ENCODE data around the gene SEL1L.
"Not testable (repeated sequence)": the region's sequence is repeated elsewhere in the genome, so short reads cannot be mapped to it uniquely, and the experiment has no call there.

Gene SEL1L

DNA sequence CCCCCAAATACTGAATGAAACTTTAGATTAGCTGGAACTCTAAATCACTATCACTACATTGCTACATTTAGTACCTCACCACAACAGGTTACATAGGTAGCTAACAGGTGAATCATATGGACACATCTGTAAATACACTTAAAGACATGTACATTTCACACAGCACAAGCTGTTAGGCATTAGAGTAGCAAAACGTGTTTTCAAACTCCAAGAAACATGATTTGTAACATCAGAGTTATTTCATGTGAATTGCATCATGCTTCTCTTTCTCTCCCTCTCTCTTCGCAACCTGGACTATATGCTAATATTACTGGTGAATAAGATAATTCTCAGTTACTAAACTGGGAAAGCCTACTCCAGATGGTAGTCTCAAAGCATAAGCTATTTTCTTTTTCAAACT is 4.3 kb downstream of the SEL1L start:
- FAIRE-seq (no peak), DNase-seq (ENCODE audit: insufficient read length, low spot score) (no peak)

DNA sequence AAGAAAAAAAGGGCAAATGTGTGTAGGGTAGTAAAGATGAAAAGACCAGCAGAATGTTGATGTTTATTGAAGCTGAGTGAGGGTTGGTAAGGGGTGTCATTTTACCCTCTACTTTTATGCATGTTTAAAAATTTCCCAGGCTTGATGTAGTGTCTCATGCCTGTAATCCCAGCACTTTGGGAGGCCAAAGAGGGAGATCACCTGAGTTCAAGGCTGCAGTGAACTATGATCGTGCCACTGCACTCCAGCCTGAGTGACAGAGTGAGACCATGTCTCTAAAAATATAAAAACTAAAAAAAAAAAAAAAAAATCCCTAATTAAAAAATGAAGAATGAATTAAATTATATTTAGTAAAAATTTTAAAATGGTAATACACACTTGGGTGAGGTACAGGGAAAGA is 8.5 kb downstream of the SEL1L start:
- DNase-seq (ENCODE audit: insufficient read length, low spot score) (no peak), FAIRE-seq (no peak)

DNA sequence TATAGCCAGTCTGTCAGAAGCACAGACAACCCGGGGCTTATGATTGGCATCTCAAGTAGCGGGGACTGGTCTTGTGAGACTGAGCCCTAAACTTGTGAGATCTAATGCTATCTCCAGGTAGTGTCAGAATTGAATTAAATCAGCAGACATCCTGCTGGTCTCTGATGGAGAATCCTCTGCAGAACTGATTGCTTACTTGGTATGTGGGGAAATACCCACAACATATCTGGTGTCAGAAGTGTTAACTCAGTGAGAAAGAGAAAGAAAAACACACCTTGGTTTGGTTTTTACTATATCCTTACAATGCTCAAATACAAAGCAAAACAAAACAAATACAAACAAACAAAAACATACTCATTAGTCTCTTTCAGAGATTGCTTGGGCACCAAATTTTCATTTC is 10.0 kb downstream of the SEL1L start:
- FAIRE-seq (peak; percentile 26), DNase-seq (ENCODE audit: insufficient read length, low spot score) (no peak)

DNA sequence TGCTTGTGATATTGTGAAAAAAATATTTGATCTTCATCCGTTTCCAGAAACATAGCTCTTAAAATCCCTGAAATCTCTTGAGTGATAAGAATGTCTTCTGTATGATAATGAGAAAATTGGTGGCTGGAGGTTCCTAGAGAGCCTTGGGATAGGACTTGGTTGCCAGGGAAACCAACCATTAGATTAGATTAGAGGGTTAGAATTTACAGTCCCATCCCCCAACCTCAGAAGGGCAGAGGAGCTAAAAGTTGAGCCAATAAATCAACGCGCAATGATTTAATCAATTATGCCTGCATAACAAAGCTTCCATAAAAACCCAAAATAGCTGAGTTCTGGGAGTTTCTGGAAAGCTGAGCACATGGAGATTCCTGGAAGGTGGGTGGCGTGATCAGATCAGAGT is 10.6 kb downstream of the SEL1L start:
- no peak for FAIRE-seq

DNA sequence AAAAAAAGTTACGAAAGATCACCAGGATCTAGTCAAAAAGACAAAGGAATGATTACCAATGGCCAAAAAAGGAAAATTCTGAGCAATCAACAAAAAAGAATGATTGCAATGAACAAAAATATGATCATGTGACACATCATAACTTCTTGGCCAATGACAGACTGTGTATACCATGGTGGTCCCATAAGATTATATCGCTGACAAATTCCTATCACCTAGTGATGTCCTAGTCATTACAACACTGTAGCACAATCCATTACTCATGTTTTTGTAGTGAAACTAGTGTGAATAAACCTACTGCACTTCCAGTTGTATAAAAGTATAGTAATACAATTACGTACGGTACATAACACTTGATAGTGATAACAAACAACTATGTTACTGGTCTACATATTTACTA is 12.3 kb downstream of the SEL1L start:
- FAIRE-seq (no peak), DNase-seq (ENCODE audit: insufficient read length, low spot score) (no peak)

More for the DNA sequence above, 10.6 kb downstream of the SEL1L start:
- DNase-seq (ENCODE audit: insufficient read length, low spot score), result no peak

DNA sequence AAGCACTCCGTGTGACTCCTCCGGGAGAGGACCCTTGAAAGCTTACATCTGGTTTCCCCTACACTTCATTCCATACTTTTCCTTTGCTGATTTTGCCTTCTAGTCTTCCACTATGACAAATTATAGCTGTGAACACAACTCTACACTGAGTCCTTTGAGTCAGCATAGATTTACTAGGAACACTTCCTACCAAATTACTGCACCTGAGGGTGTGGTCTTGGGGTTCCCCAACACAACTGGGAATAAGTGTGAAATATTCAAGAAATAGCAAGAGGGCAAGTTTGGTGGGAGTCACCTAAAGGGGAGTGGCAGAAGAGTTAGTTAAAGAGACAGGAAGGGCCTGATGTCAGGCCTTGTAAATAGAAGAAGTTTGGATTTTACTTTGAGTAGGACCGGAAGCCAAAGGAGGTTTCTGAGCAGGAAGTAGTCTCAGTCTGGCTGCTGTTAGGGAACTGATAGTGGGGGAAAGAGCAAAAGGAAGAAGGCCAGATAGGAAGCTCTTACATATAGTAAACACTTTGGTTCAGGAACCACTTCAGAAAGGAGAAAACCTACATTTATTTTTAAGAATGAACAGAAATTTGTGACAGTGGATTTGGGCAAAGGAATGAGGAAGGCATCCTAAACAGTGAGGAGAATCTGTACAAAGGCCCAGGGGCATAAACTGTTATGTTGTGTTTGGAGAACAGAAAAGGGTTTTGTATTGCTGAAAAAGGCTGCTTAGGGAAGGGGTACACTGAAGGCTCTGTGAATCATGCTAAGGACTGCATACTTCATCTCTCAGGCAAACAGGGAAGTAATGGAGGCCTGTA is 14.2 kb downstream of the SEL1L start:
- DNase-seq (ENCODE audit: insufficient read length, low spot score) (no peak), FAIRE-seq (peak; percentile 71)

DNA sequence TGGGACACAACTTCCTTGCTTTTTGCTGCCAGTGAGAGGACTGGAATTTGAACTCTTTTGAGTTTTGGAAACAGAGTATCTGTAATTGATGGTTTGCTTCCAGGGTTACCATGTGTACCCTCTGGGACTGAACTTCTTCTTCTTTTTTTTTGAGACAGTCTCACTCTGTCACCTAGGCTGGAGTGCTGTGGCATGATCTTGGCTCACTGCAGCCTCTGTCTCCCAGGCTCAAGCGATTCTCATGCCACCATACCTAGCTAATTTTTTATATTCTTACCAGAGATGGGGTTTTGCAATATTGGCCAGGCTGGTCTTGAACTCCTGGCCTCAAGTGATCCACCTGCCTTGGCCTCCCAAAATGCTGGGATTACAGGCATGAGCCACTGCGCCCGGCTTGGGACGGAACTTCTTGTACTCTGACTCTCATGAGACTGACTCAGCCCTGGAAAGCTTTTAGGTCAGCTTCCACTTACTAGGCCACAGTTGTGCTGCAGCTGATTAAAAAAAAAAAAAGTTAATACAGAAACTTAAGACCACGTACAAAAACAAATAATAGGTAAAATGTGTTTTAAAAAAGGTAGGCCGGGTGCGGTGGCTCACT is 15.8 kb downstream of the SEL1L start:
- FAIRE-seq, result no peak

DNA sequence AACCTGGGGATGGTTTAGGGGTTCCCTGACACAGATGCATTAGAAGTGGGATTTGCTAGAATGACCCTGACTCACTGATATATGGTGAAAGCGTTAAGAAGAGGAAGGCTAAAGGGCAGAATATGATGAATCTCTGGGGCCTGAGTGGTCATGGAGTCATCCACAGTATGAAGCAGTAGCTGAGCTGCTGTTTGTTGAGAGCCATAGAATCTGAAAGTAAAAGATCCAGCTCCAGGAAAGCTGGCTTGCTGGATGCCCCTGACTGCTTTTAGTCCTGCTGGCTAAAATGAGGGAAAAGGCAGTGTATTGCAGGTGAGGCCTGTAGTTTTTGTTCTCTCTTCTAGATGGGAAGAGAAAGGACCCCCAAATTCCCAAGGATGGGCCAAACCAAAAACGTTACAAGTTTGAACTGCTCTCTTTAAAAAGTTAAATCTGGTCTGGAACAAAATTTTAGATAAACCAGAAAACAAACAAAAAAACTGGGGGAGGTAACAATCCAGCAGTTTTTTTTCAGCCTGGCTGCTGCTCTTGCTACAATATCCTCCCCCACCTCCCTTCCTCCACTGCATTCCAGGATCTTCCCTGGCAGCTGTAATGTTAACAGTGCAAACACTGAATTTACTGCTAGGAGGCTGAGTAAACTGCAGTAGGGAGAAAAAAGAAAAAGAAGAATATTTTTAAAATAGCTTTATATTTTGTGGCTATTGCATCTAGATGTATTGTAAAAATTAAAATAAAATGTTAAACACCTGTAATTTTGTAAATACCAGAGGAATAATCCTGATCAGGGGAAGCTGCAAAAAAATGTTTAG is 16.5 kb downstream of the SEL1L start:
- DNase-seq (ENCODE audit: insufficient read length, low spot score) (no peak), FAIRE-seq (no peak)

More for the DNA sequence above, 15.8 kb downstream of the SEL1L start:
- DNase-seq (ENCODE audit: insufficient read length, low spot score), result no peak

DNA sequence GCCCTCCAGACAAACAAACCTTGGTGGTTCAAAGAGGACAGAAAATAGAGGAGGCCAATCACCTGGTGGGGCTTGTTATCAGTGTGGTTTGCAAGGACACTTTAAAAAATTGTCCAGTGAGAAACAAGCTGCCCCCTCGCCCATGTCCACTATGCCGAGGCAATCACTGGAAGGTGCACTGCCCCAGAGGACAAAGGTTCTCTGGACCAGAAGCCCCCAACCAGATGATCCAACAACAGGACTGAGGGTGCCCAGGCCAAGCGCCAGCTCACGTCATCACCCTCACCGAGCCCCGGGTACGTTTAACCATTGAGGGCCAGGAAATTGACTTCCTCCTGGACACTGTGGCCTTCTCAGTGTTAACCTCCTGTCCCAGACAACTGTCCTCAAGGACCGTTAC is 17.7 kb downstream of the SEL1L start:
- FAIRE-seq; DNase-seq (ENCODE audit: insufficient read length, low spot score): not testable (repeated sequence)

DNA sequence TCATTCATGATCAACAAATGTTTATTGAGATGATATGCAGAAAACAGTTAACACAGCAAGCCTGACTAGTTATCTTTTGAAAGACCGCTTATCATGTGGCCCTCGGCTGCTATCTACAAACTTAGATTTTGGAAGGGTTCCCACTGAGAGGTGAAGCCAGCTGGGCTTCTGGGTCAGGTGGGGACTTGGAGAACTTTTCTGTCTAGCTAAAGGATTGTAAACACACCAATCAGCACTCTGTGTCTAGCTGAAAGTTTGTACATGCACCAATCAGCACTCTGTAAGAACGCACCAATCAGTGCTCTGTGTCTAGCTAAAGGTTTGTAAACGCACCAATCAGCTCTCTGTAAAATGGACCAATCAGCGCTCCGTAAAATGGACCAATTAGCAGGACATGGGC is 20.8 kb downstream of the SEL1L start:
- not testable (repeated sequence) for FAIRE-seq; DNase-seq (ENCODE audit: insufficient read length, low spot score)

DNA sequence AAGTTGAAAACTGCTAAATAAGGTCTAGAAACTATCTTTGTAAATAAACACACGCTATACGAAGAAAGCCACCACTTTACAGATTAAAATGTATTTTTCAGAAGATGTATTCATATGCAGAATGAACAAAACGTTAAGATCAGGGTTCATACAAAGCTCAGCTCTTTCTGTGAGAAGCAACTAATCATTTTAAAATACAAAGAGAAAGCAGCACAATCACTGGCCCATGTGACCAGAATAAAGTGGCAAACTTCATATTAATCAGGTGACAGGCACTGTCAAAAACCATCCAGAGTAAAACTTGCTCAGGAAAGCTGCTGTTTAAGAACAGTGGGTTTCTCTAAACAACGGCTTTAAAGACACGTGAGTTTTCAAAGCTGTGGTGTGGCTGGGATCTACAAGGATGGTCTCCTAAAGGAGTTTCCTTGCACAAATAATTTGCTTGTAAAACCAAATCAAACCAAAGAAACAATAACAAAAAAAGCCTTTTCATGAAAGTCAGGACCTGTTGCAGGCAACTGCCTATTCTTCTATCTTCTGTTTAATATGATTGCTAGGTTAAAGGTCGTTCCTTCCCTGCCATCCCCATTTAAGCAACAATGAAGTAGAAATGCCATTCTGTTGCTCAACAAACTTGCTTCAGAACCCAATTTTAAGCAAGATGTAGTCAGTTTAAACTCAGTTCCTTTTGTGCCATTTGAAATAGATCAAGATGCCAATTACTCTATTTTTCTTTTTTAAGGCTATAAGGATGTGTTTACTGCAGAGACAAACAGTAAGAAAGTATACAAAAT is 22.3 kb downstream of the SEL1L start:
- DNase-seq (ENCODE audit: insufficient read length, low spot score) (no peak), FAIRE-seq (no peak)

DNA sequence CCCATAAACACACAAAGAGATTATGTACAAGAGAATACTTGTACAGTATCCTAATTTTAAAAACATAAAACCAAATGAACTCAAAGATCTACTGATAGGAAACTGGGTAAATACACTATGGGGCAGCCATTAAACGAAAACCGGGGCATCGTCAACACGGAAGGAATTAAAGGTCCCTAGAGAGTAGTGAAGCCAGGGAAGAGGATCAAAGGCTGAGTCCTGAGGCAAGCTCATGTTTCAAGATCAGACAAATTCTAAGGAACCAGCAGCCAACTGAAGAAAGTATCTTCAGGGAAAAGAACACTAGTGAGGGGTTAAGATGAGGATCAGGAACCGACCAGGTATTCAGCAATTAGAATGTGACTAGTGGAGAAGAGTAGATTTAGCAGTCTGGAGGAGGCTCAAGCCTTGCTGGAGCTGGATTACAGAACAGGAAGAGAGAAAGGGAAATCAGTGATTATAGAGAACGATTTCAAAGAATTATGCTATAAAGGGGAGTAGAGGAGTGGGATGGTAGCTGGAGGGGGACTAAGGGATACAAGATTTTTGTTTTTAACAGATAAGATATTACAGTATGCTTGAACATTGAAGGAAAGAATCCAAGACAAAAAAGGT is 23.7 kb downstream of the SEL1L start:
- DNase-seq (ENCODE audit: insufficient read length, low spot score) (no peak), FAIRE-seq (no peak)

DNA sequence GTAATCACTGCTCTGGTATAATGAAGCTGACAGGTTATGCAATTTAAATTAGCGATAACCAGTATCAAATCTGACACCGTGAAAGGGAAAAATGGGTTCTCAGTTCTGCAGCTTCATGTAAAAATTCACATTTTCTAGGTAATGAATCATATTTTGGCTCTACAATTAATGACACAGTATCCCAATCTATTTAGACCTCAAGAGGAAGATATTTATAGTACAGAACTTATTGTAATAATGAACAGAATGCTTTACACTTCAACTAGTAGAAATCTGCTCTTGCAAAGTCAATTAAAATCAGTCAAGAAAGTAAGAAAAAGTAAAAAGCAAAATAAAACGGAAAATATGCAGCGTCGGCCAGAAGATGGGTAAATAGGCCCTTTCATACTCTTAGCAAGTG is 24.3 kb downstream of the SEL1L start:
- DNase-seq (ENCODE audit: insufficient read length, low spot score) (no peak), FAIRE-seq (no peak)

DNA sequence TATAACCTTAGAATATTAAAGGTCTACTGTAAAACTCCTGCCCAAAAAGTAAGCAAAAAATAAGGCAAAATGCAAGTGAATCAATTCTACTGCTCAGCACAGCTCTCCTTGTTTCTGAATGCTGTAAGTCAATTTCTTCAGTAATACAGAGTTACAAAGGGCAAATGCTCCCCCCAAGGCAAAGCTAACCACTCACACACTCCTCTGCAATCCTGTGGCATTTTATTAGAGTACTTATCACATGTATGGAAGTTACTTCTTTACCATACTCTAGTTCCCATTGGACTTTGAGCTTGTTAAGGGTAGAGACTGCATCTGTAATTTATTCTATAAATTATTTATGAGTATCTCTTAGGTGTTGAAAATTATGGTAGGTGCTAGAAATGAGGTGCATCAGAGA is 27.2 kb downstream of the SEL1L start:
- no peak for FAIRE-seq
- no peak for DNase-seq (ENCODE audit: insufficient read length, low spot score)

DNA sequence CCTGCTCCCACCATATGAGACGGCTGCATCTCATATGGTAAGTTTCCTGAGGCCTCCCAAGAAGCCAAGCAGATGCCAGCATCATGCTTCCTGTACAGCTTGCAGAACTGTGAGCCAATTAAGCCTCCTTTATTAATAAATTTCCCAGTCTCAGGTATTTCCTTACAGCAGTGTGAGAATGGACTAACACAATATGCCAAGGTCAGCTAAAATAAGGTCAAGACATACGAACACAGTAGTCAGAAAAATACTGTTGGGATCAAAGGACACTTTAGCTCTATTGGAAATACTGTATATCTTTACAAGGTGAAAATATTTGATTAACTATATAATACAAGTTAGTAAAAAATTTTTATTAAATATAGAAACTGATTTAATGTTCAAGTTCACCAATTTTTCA is 28.8 kb downstream of the SEL1L start:
- FAIRE-seq (no peak), DNase-seq (ENCODE audit: insufficient read length, low spot score) (no peak)

DNA sequence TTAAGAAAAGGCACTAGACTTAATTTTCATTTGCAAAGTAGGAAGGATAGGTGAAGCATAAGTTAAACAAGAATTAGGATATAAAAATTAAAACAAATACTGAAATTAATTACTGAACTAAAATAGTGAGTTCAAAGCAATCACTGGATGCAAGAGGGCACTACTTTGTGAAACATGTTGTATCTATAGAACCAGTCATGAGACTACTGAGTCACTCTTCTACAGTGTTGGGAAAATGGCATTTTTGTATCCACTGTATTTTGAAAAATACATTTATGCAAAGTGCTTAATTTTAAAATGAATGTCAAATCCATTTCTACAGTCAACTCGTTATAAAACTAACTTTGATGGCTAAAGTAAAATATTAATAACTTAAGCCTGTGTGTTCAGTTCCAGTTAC is 47.9 kb downstream of the SEL1L start:
- DNase-seq (ENCODE audit: insufficient read length, low spot score) (no peak), FAIRE-seq (no peak)

DNA sequence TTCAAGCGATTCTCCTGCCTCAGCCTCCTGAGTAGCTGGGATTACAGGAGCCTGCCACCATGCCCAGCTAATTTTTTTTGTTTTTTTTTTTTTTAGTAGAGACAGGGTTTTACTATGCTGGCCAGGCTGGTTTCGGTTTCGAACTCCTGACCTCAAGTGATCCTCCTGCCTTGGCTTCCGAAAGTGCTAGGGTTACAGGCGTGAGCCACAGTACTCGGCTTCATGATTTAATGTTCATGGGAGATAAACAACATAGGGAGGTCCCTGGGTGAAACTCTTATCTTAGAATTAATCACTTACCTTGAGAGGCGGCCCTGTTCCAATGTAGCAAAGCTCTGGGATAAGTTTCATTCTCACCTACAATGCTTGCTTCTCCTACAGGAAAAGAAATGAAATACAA is 48.3 kb downstream of the SEL1L start:
- FAIRE-seq, result peak; percentile 89
- DNase-seq (ENCODE audit: insufficient read length, low spot score), result no peak

DNA sequence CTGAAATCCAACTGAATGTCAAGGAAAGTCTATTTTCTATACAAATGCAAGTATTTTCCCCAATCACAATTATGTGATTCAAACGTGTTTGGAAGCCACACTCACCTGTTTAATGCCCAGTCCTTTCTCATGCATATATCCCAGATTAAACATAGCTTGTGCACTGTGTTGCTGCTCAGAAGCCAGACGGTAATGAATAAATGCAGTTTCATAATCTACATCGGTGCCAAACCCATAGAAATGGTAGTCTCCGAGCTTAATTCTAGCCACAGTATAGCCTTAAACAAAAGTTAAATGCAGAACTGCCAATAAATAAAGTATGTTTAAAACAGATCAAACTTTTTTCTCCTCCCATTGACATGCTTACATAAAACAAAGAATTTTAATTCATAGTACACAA is 49.5 kb downstream of the SEL1L start:
- no peak for DNase-seq (ENCODE audit: insufficient read length, low spot score)
- no peak for FAIRE-seq

DNA sequence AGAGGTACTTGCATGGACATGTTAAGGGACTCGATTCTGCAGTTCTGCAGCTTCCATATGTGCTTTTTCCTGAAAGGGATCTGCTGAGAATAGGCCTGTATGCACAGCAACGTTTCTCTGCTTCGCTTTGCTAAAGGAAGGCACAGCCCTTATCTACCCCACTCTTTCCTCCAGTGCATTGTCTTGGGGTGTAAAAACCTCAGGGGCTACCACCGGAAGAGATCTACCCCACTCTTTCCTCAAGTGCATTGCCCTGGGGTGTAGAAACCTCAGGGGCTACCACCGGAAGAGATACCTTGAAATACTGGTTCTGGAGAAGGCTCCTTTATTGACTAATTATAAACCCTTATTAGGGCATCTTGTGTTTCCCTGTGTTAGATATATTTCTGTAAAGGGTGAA is 52.9 kb downstream of the SEL1L start:
- no peak for FAIRE-seq

DNA sequence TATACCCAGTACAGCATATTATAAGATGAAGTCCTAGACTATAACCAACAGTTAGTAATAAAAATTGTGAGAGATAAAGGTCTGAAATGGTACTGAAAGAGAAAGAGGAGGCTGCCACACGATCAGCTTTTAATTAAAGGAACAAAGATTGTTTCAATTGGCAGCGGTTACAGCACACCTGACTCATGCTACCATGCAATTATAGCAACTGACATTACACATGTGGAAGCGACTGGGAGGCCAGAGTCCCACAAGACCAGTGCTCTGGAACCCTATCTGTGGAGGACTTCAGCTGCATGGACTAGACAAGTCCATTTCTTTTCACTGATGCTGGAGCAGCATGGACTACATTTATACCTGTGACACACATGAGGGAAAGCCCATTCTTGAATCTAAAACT is 55.2 kb downstream of the SEL1L start:
- DNase-seq (ENCODE audit: insufficient read length, low spot score), result no peak
- peak; percentile 48 for FAIRE-seq

More for the DNA sequence above, 52.9 kb downstream of the SEL1L start:
- no peak for DNase-seq (ENCODE audit: insufficient read length, low spot score)

Data from GM19239 (cell line).